Prostate gland (tissue), 2 donors: Measurements from ENCODE around the gene TRIM29. TPM values are rescaled to one million over a fixed set of nuclear protein-coding genes. Genes with fewer than 3 reads are reported as not detected.
"Not testable (repeated sequence)": the region's sequence is repeated elsewhere in the genome, so short reads cannot be mapped to it uniquely, and the experiment has no call there.

Experiments
- DNase-seq: peaks from one replicate; pipeline ENCODE4 v3.0.0-alpha.2; 2019; ENCODE audit warnings: low spot score
- H3K27ac ChIP-seq, 2 donors: fragments of 200-600 bp; sonication (generic); 2 replicates each; pipeline ENCODE4 v1.5.1; 2017 to 2019
- H3K27me3 ChIP-seq: fragments of 200-600 bp; sonication (generic); replicated peaks from 2 replicates; pipeline ENCODE4 v1.5.1; 2019; ENCODE audit not compliant: insufficient read depth
- H3K36me3 ChIP-seq, 2 donors: fragments of 200-600 bp; sonication (generic); 1 replicate in 1 of 2; 2 replicates in 1 of 2; pipeline versions ENCODE4 v1.5.1 to v1.8.1; 2017 to 2019
- H3K4me1 ChIP-seq: fragments of 200-600 bp; sonication (generic); replicated peaks from 2 replicates; pipeline ENCODE4 v1.5.1; 2019
- H3K4me3 ChIP-seq, 2 donors: fragments of 200-600 bp; sonication (generic); 2 replicates each; pipeline ENCODE4 v1.5.1; 2017 to 2019
- H3K9me3 ChIP-seq: fragments of 200-600 bp; sonication (generic); 2 replicates; pipeline ENCODE4 v1.5.1; 2017
- CTCF ChIP-seq, 4 experiments: fragments of 200-600 bp in 2 of 4; fragments of 450-650 bp in 2 of 4; sonication (generic) in 2 of 4; IDR thresholded peaks; 1 replicate in 3 of 4; 2 replicates in 1 of 4; pipeline ENCODE4 v1.5.1; 2016 to 2019; ENCODE audit warnings: antibody characterized with exemption in 4 of 4, mild to moderate bottlenecking in 2 of 4, moderate library complexity in 2 of 4
- POLR2A ChIP-seq: fragments of 450-650 bp; IDR thresholded peaks from one replicate; pipeline ENCODE4 v1.6.1; 2016; ENCODE audit warnings: antibody characterized with exemption, mild to moderate bottlenecking
- POLR2AphosphoS5 ChIP-seq: sonication (generic); formaldehyde crosslinking; IDR thresholded peaks from one replicate; pipeline ENCODE4 v1.6.1; 2017; ENCODE audit warnings: antibody characterized with exemption
- WGBS: methylation state at CpG from one replicate; pipeline ENCODE4 v1.1.5; 2018; 5-methylcytosine and 5-hydroxymethylcytosine counted together
- intact Hi-C: fragments of 100-400 bp; cut with DNase I; formaldehyde crosslinking; loops from one replicate; pipeline ENCODE4 v1.14.2; 2022
- total RNA-seq, 2 donors: library from RNA; depleted of rRNA; stranded (reverse); fragments of >200 nt; gene quantifications; one replicate each; pipeline ENCODE4 v1.1.0, GENCODE V29; 2016

The TRIM29 gene
- total RNA-seq, 2 donors from 2014 or later: 73.7 to 126 TPM

DNA sequence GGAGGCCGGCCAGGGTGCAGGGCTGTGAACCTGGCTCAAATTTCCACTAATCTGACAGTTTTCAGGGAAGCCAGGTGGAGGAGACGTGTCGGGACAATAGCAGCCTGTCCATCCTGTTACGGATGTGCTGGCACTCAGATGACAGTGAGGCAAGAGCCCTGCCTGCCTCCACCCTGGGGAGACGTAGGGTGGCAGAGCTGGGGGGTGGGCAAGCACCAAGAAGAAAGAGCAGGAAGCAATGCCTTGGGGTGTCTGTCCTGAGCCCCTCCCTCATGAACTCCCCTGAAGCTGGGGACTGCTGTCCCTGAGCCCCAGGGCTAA, 10.0 kb upstream of the TRIM29 start:
- intact Hi-C loops: no loop called here
- Histone ChIP-seq H3K9me3 (no peaks in the 10 kb centered on the region), H3K4me3 (no peak overlapping the region), H3K27me3 (peaks cover 4% of the 10 kb centered on the region), H3K4me1 (no peaks in the 10 kb centered on the region), H3K27ac (peak overlapping the region; percentile 41 to 46), H3K36me3 (no peaks in the 10 kb centered on the region)
- DNase-seq: no peak
- WGBS: 36% methylated on average over 5 of the region's 5 CpGs
- TF ChIP-seq POLR2A (no peak), POLR2AphosphoS5 (peak; percentile 85)

DNA sequence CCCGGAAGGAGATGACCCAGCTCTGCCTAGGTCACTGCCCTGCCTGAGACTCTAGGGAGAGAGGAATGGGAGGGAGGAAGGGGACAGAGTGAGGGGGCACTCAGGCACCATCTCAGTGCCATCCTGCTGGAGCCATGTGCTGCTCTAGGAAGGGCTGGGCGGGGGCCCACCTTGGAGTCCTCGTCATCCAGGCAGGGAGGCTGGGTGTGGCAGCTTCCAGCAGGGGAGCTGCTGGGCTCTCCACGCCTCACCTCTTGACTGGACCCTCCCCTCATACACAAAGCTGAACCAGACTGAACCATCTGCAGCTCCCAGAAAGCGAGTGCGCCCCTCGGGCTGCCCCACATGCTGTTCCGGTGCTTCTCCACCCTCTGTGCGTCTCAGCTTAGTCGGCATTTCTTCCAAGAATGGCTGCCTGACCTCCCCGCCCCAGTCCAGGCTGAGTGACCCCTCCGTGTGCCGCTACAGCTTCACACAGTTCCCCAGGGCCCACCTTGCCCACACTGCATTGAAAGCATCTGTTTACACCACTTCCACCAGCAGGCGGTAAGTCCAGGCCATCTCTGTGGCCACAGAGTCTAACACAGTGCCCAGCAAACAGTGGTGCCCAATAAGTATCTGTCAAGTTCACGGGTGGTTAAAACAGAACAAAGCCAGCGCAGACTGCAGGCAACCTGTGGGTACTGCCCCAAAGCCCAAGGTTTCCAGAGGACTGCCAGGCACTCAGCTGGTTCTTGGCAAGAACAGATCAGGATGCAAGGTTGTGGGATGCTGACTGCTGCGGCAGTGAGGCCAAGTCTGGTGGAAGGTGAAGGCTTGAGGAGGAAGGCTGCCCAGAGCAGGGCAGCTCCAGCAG, 9.4 kb upstream of the TRIM29 start:
- Histone ChIP-seq H3K4me3 (no peak overlapping the region), H3K9me3 (no peaks in the 10 kb centered on the region), H3K4me1 (no peaks in the 10 kb centered on the region), H3K27ac (peak overlapping the region; percentile 32 to 46), H3K27me3 (peaks cover 4% of the 10 kb centered on the region), H3K36me3 (no peaks in the 10 kb centered on the region)
- intact Hi-C loops: no loop called here
- DNase-seq: peak; percentile 84
- TF ChIP-seq POLR2A (no peak), CTCF (IDR thresholded peaks at IDR 0.05) (peak in 2 of 4 experiments; percentile 22 to 25), POLR2AphosphoS5 (no peak)
- WGBS: 73% methylated on average over 17 of the region's 17 CpGs

DNA sequence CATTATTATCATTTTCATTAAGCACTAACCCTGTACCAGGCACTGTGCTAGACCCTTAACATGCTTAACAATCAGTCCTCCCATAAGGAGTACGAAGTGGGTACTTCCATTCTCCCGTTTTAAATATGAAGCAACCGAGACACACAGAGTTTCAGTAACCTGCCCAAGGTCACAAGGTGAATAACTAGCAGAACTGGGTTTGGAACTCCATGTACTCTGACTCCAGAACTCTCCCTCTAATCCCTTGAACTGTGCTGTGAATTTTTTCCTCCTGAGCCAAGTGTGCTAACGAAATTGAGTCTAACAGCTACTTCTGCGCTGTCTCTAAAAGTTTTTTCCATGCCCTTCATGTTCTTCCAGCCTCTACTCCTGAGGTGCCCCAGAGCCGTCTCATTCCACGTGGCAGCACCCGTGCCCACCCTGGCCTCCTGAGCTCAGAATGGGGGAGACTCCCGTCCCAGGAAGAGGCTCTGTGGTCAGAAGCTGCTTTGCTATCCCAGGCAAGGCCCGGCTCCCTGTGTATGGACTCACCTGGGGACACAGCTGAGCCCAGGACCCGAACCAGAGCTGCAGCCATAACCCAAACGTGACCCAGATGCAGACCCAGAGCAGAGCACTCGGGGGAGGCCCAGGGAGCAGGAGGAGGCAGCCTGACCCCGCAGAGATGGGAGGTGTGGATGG, 8.6 kb upstream of the TRIM29 start:
- Histone ChIP-seq H3K36me3 (no peaks in the 10 kb centered on the region), H3K9me3 (no peaks in the 10 kb centered on the region), H3K4me3 (no peak overlapping the region), H3K27ac (peak overlapping the region; percentile 32 to 46), H3K27me3 (peaks cover 4% of the 10 kb centered on the region), H3K4me1 (no peaks in the 10 kb centered on the region)
- 82% methylated on average over 14 of the region's 14 CpGs for WGBS
- intact Hi-C loops: no loop called here
- DNase-seq: no peak
- TF ChIP-seq CTCF (IDR thresholded peaks at IDR 0.05) (no peak), POLR2AphosphoS5 (no peak), POLR2A (no peak)

DNA sequence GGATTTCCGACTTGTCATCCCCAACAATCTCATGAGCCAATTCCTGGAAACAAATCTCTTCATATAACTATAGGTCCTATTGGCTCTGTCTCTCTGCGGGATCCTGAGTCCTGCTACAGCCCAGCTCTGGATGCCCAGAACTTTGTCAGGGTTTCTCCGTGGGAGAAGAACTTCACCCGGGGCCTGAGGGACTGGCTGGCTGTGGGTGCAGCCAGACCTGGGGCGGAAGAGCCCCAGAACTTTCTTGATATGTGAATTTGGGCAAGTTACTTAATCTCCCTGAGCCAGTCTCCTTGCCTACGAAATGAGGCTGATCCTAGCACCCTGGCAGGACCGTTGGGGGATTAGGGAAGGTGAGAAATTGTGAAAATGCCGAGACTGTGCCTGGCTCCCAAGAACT, 6.6 kb upstream of the TRIM29 start:
- Histone ChIP-seq H3K36me3 (no peaks in the 10 kb centered on the region), H3K4me3 (no peak overlapping the region), H3K9me3 (no peaks in the 10 kb centered on the region), H3K4me1 (no peaks in the 10 kb centered on the region), H3K27me3 (peaks cover 4% of the 10 kb centered on the region), H3K27ac (no peak overlapping the region)
- 75% methylated on average over 8 of the region's 8 CpGs for WGBS
- intact Hi-C loops: no loop called here
- no peak for DNase-seq
- no peak for TF ChIP-seq POLR2A
- TF ChIP-seq CTCF (IDR thresholded peaks at IDR 0.05): no peak
- no peak for TF ChIP-seq POLR2AphosphoS5

DNA sequence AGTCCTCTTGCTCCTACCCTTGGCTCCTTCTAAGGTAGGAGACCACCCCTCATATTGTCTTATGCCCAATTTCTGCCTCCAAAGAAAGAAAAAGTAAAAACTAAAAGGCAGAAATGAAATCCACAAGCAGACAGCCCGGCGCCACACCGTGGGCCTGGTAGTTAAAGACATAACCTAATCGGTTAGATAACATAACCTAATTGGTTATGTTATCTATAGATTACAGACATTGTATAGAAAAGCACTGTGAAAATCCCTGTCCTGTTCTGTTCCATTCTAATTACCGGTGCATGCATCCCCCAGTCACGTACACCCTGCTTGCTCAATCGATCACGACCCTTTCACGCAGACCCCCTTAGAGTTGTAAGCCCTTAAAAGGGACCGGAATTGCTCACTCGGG, 5.6 kb upstream of the TRIM29 start:
- DNase-seq: not testable (repeated sequence)

More for the DNA sequence above, 5.6 kb upstream of the TRIM29 start:
- H3K4me3 ChIP-seq, H3K9me3 ChIP-seq, intact Hi-C loops, H3K27ac ChIP-seq, H3K27me3 ChIP-seq, H3K36me3 ChIP-seq, H3K4me1 ChIP-seq: not testable (repeated sequence)
- WGBS: 87% methylated on average over 11 of the region's 11 CpGs
